GM19239 (cell line): ENCODE results near the gene CDH15.
A peak's percentile ranks its signal among the peaks of the same experiment; 100 is the strongest.

Experiments used
- DNase-seq: peaks from one replicate; pipeline ENCODE4 v3.0.0; 2011; ENCODE audit warnings: low spot score; ENCODE audit not compliant: insufficient read length
- FAIRE-seq: peaks from 2 replicates; lab custom pipeline; 2011; peaks lifted over from hg19 to GRCh38; lab: Jason Lieb, UNC

CDH15 gene

DNA sequence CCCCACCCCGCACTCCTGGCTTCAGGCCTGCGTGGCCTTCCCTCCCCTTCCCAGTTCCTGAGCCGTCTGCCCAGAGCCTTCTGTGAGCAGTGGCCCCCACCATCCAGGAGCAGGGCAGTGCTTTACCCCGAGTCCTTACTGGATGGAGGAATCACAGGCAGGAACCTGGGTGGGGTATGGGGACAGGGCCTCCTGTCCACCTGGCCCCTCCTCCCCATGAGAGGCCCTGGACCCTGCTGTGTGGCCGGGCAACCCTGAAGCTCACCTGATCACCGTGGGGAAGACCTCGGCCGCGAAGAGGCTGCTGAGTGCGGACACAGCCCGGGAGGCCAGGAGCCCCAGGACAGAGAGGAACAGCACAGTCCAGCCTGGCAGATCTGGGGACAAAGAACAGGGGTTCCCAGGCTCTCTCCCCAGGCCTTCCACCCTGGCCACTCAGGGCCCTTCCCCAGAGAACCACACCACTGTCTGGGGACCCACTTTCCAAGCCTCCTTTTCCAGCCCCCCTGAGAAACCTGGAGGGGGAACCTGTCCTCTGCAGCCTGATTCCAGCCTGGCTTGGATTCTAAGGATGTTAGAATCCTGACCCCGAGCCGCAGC, 25.6 kb downstream of the CDH15 start:
- no peak for FAIRE-seq
- no peak for DNase-seq

GRCh38 chr16:89197633-89198416, 26.3 kb downstream of the CDH15 start:
- FAIRE-seq, result no peak
- no peak for DNase-seq

GRCh38 chr16:89198417-89199240, 27.1 kb downstream of the CDH15 start:
- DNase-seq, result no peak
- FAIRE-seq, result no peak

DNA sequence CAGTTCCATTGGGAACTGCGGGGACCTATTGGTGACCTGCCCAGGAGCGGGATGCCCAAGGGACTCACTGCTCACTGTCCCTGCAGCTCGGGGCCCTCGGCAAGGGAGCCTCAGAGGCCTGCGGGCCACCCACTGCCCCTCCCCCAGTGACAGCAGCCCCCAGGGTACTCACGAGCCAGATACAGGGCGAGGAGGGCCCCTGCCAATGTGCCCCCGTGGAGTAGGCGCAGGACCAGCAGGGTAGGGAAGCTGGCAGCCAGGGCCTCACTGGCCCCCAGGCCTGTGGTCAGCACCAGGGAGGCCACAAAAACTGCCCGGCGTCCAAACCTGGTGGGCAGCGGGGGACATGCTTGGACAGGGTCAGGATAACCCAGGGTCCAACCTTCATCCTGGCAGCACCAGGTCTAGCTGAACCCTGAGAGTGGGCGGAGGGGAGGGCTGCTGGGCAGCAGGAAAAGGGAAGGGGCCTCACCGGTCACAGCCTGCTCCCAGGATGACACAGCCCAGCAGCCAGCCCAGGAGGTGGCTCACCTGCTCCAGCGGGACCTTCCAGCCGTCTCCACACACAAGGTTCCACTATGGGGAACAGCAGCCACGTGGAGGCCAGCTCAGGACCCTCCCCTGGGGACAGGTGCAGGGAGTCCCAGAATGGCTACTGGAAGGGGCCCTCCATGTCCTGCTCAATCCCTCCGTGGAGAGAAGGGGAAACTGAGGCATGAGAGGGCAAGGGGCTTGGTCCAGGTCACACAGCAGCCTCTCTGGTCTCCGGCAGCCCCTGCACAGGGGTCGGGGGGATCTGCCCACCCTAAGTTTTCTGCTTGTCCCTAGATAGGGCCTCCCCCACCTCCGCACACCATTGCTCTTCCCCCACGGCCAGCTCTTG, 27.9 kb downstream of the CDH15 start:
- DNase-seq (no peak), FAIRE-seq (no peak)

DNA sequence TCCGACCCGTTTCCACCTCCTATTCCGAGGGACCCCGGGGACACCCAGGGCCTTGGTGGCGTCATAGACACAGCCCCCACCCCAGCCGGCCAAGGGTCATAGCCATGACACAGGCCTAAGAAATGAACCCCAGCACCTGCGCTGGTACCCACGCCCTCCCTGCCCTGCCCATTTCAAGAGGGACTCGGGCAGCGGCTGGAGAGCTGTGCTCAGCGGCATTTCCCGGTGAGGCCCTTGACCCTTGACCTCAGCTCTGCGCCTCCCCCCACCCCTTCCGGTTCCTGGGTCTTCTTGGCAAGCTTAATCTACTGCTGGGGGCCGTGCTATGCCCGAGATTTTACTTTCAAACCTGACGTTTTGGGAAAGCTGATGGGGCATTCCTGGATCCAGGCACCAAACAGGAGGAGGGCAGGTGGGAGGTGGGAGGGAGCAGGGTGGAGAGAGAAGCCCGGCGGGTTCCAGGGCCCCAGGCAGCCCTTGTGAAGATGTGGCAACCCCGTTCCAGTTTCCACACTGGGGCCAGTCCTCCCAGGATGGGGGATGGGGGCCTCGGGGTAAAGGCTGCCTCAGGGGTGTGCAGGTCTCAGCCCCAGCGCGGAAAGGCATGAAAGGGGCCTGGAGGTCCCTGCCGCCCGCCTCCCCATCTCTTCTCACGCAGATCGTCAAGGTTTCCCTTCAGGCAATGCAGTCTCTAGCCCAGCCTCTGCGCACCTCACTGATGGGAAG, 28.7 kb downstream of the CDH15 start, which contains the start of gene SLC22A31:
TSS of gene SLC22A31 (minus strand) at position 414 of the 726 bp plus-strand sequence. CDS start at position 378, 36 bp downstream.
- FAIRE-seq (no peak), DNase-seq (no peak)

DNA sequence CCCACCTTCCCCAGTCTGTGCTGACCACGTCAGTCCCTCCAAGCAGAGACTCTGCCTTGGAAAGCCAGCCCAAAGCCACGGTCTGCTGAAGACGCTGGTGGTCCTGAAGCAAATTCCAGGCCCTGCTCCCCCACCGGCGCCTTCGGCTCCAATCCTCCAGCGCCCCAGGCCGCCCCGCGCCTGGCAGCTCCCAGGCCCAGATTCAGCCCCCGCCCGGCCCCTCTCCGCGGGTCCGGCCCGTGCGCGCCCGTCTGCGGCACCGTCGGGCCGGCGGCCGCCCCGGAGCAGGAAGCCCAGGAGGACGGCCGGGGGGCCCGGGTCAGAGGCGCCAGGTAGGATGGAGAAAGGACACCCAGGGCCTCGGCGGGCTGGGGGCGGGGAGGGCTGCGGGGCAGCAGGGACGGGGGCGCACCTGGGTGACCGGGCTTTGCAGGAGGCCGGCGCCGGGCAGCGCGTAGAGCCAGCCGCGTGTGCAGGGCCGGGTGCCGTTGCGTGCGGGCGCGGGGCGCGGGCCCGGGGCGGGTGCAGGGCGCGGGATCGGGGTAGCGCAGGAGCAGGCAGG, 29.4 kb downstream of the CDH15 start:
- DNase-seq, result no peak
- no peak for FAIRE-seq

DNA sequence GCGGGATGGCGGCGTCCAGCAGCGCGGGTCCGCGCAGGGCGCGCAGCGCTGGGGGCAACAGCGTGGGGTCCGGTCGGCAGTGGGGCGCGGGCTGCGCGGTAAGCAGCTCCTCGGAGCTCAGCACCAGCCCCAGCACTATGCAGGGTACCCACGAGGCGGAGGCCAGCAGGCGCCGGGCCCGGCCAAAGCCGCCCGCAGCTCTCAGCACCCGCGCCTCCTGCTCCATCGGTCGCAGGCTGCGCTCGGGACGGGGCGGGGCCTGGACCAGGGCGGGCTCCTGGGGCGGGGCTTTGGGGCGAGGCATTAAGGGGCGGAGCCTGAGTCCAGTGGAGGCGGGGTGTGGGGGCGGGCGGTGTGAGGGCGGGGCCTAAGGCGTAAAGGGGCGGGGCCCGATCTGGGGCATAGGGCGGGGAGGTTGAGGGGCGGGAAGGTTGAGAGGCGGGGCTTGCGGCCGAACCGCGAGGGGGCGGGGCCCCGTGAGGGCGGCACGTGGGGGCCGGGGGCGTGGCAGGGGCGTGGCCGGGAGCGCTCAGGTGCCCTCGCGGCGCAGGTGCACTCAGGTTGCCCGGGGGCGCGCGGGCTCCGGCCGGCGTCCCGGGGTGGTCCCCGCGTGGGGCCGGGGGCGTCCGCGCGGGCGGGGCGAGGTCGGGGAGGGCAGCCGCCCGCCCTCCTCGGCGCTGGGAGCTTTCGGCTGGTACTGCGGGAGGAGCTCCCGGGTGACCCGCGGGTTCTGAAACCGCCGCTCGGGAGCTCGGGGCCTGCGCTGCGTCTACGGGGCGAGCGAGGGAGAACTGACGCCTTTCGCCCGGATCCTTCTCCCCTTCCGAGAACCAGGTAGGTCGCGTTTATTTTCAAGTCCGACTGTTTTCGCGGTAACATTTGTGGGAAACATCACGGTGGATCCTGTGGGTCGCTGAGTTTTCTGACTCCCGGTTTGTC, 30.2 kb downstream of the CDH15 start:
- DNase-seq (peak; percentile 90), FAIRE-seq (peak; percentile 82)

GRCh38 chr16:89202422-89203215, 31.1 kb downstream of the CDH15 start:
- FAIRE-seq, result no peak
- DNase-seq, result no peak

GRCh38 chr16:89207993-89208392, 36.4 kb downstream of the CDH15 start:
- FAIRE-seq (no peak), DNase-seq (no peak)

DNA sequence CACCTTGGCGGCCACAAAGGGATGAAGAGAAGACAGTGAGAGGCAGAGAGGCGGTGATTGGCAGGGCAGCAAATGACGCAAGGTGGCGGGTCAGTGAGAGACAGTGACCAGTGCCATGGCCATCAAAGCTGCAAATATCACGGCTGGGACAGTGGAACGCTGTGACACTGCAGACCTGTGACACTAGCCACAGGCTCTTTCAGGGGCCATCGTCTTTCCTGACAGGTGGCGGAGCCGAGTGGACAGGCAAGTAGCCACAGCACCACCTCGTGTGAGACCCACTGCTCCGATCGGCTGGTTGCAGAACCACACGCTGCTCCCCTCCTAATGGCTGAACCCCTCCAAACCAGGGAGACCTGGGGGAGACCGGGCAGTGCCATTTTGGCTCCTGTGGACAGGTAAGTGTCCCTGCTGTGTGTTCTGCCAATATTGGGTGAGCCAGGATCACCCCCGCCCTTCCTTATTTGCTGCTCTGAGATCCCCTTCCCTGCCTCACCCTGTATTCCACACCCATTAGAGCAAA, 38.0 kb downstream of the CDH15 start:
- no peak for FAIRE-seq
- DNase-seq, result no peak

- no peak for FAIRE-seq
- no peak for DNase-seq
These were observed 38.8 kb downstream of the CDH15 start for GRCh38 chr16:89210165-89210903.

DNA sequence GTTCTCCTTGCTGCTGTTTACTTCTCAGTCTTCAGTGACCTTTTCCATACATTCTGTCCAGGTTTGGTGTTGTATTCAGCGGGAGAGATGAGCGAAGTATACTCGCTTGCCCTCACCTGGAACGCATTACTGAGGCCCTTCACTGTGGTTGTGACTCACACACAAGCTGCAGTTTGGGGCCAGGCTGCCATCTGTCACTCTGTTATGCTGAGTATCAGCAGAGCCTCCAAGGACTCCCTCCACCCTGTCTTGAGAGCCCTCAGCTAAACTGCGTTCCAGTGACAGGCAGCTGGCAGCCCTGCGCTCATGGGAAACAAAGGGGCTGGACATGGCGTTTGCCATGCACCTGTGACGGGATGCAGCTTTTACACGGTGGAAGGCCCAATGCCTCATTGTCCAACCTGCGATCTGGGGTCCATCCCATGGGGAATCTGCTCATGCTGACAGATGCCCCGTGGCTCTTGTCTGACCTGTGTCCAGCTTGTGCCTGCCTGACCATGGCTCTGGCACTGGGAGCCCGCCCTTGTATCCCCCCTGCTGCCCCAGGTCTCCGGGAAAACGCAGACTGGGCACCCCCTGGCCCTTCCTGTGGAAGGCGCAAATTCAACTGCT, 39.5 kb downstream of the CDH15 start:
- no peak for FAIRE-seq
- DNase-seq, result no peak

GRCh38 chr16:89216315-89217137, 45.0 kb downstream of the CDH15 start:
- peak; percentile 95 for FAIRE-seq
- peak; percentile 80 for DNase-seq

- no peak for DNase-seq
- FAIRE-seq, result no peak
These were observed 45.5 kb downstream of the CDH15 start for GRCh38 chr16:89217138-89217387.
